GM18520 (cell line): ENCODE data around the gene OR6B3.

Experiments
- ATAC-seq: cut with Tn5 transposase; IDR thresholded peaks from one replicate; pipeline ENCODE4 v1.9.1; 2021; ENCODE audit not compliant: unreplicated experiment

The OR6B3 gene

GRCh38 chr2:240053173-240054155, at the start of gene OR6B3:
Gene OR6B3 (minus strand): TSS chr2:240053521.
- no peak for ATAC-seq

DNA sequence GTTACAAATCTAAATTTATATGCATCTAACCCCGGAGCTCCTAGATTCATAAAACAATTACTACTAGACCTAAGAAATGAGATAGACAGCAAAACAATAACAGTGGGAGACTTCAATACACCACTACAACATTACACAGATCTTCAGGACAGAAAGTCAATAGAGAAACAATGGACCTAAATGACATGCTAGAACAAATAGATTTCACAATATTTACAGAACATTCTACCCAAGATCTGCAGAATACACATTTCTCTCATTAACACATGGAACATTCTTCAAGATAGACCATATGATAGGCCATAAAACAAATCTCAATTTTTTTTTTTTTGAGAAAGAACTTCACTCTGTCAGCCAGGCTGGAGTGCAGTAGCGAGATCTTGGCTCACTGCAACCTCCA, 45.0 kb upstream of the OR6B3 start:
- ATAC-seq, result no peak

- ATAC-seq, result no peak
These were observed 42.5 kb upstream of the OR6B3 start for GRCh38 chr2:240095556-240096523.

DNA sequence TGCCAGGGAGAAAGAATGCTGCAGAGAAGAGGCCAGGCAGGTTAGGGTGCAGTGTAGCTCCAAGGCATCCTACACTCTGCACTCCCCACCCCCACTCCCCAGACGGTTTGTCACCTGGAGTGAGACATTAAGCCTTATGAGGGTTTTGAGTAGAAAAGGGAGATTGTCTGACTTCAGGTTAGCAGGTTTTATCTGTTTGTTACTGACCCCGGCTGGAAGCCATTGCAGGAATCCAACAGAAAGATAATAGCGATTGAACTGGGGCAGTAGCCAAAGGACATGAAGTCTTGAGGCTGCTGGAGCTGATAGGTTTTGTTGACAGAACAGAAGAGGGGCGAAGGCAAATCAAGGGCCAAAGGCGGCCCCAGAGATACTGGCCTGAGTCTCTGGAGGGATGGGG, 36.0 kb upstream of the OR6B3 start:
- no peak for ATAC-seq

DNA sequence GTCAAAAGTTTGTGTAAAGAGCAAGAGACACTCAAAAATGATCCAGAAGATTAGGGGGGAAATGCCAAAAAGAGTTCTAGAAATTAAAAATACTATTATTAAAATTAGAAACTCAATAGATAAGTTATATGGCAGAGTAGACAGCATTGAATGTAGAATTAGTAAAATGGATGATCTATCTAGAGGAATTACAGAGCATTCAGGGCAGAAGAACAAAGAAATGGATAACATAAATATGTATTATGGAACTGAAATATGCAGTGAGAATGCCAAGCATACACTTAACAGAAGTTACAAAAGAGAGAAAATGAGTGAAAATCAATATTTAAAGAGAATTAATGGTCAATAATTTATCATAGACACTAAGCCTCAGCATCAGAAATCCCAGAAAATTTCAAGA, 33.2 kb upstream of the OR6B3 start:
- ATAC-seq, result no peak

DNA sequence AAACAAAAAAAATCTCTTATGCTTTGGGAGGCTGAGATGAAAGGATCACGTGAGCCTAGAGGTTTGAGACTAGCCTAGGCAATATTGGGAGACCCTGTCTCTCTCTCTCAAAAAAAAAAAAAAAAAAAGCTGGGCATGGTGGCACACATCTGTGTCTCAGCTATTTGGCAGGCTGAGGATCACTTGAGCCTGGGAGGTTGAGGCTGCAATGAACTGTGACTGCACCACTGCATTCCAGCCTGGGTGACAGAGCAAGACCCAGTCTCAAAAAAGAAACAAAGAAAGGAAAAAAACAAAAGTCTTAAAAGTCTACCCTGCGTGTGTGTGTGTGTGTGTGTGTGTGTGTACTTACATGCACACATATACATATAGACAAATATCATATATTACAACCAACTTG, 25.3 kb upstream of the OR6B3 start:
- ATAC-seq, result no peak

DNA sequence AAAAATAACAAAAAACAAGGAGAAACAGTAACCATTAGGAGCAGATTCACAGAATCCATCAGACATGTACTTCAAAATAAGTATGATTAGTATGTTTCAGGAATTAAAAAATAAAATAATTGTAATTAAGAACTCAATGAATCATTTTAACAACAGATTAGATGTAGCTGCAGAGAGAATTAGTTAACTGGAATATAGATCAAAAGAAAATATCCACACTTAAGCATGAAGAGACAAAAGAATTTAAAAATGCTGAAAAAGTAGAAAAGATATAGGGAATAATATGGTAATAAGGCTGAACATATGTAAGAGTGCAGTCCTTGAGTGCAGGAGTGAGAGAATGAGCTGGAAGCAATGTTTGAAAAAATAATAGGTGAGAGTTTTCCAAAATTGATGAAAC, 24.1 kb upstream of the OR6B3 start:
- no peak for ATAC-seq

DNA sequence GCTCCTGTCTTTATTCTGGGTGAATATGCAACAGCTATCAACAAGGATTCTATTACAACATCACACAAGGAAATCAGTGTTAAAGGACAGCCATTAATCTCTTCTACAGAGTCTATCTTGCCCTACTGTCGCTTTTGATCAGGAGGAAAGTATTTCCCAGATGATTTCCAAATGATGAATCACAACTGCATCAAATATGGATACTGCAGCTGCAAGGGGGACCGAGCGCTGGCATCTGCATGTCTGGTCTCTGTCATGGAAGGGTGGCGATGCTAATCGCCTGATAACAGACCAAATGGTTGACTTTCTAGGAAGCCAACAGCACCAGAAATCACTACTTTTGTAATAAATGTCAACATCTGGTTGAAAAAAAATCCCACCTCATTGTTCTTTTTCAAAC, 21.2 kb upstream of the OR6B3 start:
- ATAC-seq, result no peak

GRCh38 chr2:240070907-240071306, 17.6 kb upstream of the OR6B3 start:
- no peak for ATAC-seq

DNA sequence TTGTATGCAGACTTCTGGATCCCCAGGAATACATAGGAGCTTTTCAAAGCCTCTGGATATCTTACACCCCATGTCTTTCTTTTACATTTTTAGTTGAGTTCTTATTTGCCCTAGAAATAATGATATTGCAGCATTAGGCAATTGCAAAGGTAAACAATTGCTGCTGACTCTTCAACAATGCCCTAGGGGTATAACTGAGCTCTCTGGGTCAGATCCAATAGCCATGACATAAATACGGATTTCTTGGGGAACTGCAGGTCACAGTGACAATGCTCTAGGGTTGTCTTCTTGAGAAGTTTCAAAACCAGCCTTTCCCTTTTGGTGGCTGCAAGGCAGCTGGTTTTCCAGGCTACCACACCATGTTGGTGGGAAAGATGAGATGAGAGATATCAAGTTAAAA, 16.5 kb upstream of the OR6B3 start:
- no peak for ATAC-seq

DNA sequence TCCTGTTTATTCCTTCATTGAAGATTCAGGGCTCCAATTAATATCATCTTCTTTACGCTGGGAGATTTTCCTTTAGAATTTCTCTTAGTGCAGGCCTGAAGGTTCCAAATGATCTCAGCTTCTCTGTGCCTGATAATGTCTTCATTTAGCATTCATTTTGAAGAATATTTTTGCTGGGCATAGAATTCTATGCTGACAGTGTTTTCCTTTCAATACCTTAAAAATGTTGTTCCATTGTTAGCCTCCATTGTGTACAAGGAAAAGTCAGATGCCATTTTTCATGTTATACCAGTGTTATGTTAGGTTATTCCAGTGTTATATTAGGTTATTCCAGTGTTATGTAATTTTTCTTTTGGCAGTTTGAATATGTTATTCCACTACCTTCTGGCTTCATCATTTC, 14.9 kb upstream of the OR6B3 start:
- ATAC-seq, result no peak

- ATAC-seq, result no peak
These were observed 13.2 kb upstream of the OR6B3 start for GRCh38 chr2:240066489-240066888.

DNA sequence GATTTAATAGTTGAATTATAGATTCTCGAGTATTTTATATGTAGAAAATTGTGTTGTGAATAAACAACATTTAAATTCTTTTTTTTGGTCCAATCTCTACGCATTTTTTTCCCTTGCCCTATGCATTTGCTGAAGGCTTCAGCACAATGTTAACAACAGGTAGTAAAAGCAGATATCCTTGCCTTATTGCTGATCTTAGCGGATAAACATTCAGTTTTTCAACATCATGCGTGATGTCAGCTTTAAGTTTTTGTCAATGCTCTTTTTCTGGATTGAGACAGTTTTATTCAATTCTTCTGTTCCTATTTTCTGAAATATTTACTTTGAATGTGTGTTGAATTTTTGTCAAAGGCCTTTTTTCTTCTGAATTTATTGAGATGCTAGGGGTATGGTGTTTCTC, 11.6 kb upstream of the OR6B3 start:
- no peak for ATAC-seq

DNA sequence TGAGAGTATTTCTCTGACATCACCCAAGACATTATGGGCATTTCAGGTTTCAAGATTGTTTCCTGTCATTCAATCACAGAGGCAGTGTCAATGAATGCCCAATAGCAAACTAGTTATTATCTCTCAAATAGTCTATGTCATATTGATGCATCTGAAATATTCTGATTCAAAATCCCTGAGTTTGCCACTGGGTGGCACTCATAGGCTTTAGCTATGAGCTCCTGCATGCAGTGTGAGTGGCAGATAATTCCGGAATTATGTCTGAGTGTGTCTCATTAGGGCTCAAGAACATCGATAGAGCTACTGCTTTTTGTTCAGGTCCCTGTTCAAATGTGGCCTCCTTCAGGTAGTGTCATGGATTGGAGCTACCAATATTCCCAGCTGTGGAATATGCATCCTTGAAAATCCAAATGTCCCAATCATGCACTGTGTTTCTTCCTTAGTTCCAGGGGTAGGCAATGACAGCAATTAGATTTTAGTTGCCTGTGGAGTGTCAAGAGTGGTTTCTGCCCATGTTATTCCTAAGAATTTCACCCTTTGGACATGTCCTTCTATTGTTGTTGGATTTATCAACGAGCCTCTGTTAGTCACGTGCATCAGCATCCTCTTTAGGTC, 7.8 kb upstream of the OR6B3 start:
- ATAC-seq, result no peak

- no peak for ATAC-seq
These were observed 3.4 kb upstream of the OR6B3 start for GRCh38 chr2:240056678-240057077.

DNA sequence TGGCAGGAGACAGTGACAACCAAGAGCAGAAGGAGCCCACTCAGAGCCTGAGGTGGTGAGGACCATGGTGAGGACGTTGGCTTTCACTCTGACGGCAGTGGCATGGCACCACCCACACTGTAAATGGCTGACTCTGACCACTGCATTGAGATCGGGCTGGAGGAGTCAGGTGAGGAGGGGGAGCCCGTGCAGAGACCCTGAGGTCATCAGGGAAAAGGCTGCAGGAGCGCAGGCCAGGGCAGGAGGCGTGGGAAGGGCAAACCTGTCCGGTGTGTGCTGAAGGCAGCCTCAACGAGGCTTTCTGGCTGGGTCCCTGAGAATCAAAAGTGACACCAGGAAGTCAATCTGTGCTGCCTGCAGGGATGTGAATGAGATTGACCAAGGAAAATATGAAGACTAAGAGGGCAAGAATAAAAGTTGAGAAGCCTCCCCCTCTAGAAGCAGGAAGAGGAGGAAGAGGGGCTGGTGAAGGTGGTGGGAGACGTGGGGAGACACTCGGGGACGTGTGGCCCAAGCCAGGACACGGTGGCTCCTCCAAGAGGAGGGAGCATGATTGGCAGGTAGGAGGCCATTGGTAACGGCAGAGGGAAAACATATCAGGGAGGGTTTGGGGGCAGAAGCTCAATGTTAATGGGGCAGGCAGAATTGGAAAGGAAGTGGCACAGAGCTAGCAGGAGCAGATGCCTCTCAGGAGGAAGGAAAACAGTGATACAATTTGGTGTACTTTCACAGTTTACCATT, 2.0 kb upstream of the OR6B3 start:
- no peak for ATAC-seq

GRCh38 chr2:240052524-240052923, 797 bp downstream of the OR6B3 start:
- no peak for ATAC-seq

DNA sequence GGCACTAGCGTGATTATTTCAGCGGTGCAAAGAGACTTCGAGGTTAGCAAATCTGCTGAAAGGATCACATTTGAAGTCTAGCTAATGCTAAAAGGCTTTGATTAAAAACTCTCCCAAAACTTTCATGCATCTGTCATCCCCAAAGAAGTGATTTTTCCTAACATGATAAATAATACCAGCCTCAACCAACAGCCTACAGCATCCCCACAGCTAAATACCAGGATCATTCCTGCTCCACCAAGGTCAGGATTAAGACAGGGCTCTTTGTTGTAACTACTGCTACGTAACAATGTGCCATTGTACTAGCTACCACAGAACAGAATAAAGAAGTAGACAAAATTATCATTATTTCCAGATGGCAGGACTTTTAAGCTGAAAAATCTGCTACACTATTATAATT, 1.6 kb downstream of the OR6B3 start:
- ATAC-seq, result no peak

GRCh38 chr2:240050278-240050677, 3.0 kb downstream of the OR6B3 start:
- no peak for ATAC-seq

DNA sequence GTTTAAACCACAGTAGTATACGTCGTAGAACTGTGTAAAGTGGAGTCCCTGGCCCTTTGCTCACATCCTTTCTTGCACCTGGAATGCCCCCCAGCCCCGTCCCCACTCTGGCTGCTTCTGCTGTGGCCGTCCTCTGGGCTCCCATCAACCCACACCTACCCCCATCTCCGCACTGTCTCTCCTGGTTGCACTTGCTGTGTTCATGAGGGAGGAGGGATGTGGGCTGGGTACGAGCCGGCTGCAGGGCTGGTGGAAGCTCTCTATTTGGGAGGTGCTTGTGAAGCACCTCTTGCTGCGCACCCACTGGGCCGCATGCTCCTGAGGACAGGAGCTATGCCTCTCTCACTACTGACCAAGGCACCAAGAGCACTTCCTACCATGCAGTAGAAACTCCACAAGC, 5.1 kb downstream of the OR6B3 start:
- no peak for ATAC-seq

DNA sequence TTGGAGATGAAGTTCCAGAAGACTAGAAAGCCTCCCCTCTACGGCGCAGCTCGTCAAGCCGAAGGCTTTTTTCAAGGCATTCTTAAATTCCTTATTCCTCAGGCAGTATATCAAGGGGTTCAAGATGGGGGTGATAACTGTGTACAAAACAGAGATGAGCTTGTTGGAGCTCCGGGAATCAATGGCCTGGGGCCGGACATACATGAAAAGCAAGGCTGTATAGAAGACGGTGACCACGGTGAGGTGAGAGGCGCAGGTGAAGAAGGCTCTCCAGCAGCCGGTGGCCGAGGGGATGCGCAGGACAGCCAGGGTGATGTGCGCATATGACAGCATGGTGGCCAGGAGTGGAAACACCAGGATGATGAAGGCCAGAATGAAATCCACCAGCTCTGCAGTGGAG, 8.2 kb downstream of the OR6B3 start:
- ATAC-seq, result no peak
